Mesothelial cell of epicardium (in vitro differentiated cells): ENCODE measurements around the gene KCNB1. TPM values are rescaled to one million over a fixed set of nuclear protein-coding genes. Genes with fewer than 3 reads are reported as not detected.
A peak's percentile ranks its signal among the peaks of the same experiment; 100 is the strongest.

ENCODE experiments used
- DNase-seq, 2 experiments: peaks; one replicate each; pipeline ENCODE4 v3.0.0; 2021; ENCODE audit warnings: low spot score in 2 of 2; ENCODE audit not compliant: unreplicated experiment in 2 of 2
- H3K27ac Mint-ChIP-seq: 2 replicates; pipeline ENCODE4 v1.8.0; 2021; ENCODE audit warnings: mixed read lengths
- H3K27me3 Mint-ChIP-seq: 2 replicates; pipeline ENCODE4 v1.8.0; 2021; ENCODE audit warnings: low read depth, mixed read lengths
- H3K36me3 Mint-ChIP-seq: 2 replicates; pipeline ENCODE4 v1.8.0; 2021; ENCODE audit warnings: mixed read lengths
- H3K4me1 Mint-ChIP-seq: 2 replicates; pipeline ENCODE4 v1.8.0; 2021; ENCODE audit warnings: mixed read lengths
- H3K4me3 Mint-ChIP-seq: 2 replicates; pipeline ENCODE4 v1.8.0; 2021; ENCODE audit warnings: mild to moderate bottlenecking, moderate library complexity, mixed read lengths
- H3K9me3 Mint-ChIP-seq: 2 replicates; pipeline ENCODE4 v1.8.0; 2021; ENCODE audit warnings: mixed read lengths
- total RNA-seq: library from RNA; stranded (reverse); gene quantifications from 3 replicates; pipeline ENCODE4 v1.2.1, GENCODE V29; 2021
- TF ChIP-seq, protein P1 (sequence below): fragments of 200-600 bp; sonication (generic); IDR thresholded peaks from one replicate; pipeline ENCODE4 v1.5.0; 2021; ENCODE audit warnings: antibody characterized with exemption; ENCODE audit not compliant: unreplicated experiment

The KCNB1 gene
- total RNA-seq, 1 donor from 2014 or later, result 0.51 TPM

DNA sequence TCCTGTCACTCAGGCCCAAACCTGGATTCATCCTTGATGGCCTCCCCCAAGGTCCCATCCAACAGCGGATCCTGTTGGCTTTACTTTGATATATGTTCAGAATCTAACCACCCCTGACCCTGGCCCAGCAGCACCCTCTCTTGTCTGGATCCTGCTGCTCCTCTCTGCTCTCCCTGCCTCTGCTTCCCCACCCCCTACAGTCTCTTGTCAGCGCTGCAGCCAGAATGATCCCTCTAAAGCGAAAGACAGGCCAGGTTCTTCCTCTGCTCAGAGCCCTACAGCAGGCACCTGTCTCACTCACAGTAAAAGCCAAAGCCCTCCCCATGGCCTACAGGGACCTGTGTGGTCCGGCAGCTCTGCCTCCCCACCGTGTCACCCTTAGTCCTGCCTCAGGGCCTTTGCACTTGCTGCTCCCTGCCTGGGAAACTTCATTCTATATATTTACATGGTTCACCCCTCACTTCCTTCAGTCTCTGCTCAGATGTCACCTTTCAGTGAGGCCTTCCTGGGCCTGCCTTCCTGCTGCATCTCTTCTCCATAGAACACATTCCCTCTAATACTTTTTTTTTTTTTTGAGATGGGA lies 37.4 kb upstream of the KCNB1 start:
- peaks cover 54% of the 10 kb centered on the region for H3K36me3 Mint-ChIP-seq
- peak overlapping the region; percentile 7 for H3K27ac Mint-ChIP-seq
- no peaks in the 10 kb centered on the region for H3K4me1 Mint-ChIP-seq
- no peaks in the 10 kb centered on the region for H3K27me3 Mint-ChIP-seq
- no peak for DNase-seq
- TF ChIP-seq, protein P1, sequence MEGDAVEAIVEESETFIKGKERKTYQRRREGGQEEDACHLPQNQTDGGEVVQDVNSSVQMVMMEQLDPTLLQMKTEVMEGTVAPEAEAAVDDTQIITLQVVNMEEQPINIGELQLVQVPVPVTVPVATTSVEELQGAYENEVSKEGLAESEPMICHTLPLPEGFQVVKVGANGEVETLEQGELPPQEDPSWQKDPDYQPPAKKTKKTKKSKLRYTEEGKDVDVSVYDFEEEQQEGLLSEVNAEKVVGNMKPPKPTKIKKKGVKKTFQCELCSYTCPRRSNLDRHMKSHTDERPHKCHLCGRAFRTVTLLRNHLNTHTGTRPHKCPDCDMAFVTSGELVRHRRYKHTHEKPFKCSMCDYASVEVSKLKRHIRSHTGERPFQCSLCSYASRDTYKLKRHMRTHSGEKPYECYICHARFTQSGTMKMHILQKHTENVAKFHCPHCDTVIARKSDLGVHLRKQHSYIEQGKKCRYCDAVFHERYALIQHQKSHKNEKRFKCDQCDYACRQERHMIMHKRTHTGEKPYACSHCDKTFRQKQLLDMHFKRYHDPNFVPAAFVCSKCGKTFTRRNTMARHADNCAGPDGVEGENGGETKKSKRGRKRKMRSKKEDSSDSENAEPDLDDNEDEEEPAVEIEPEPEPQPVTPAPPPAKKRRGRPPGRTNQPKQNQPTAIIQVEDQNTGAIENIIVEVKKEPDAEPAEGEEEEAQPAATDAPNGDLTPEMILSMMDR, result no peak
- H3K4me3 Mint-ChIP-seq, result no peak overlapping the region
- H3K9me3 Mint-ChIP-seq, result peaks cover 7% of the 10 kb centered on the region

DNA sequence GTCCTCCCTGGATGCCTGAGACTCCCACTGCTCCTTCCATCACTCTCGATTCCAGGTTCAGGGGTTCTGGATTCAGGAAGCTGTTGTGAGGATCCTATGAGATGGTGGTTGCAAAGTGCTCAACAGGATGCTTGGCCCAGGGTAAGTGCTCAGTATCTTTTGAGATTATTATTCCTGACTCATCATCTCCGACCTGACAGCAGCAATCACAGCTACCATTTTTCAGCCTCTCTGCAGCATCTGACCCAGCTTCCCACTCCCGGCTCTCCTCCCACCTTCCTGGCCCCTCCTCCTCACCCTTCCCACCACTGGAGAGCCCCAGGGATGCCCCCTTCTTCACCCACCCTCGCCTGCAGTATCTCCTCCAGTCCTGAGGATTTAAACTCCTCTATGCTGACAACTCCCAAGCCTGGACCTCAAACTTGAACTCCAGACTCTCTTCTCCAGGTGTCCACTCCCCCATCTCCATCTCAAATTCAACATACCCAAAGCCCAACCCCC lies 36.8 kb upstream of the KCNB1 start:
- TF ChIP-seq, protein P1, result no peak
- no peak overlapping the region for H3K4me3 Mint-ChIP-seq
- DNase-seq, result no peak
- H3K27ac Mint-ChIP-seq, result peak overlapping the region; percentile 7
- no peaks in the 10 kb centered on the region for H3K4me1 Mint-ChIP-seq
- H3K36me3 Mint-ChIP-seq, result peaks cover 55% of the 10 kb centered on the region
- H3K9me3 Mint-ChIP-seq, result peaks cover 7% of the 10 kb centered on the region
- H3K27me3 Mint-ChIP-seq, result no peaks in the 10 kb centered on the region

DNA sequence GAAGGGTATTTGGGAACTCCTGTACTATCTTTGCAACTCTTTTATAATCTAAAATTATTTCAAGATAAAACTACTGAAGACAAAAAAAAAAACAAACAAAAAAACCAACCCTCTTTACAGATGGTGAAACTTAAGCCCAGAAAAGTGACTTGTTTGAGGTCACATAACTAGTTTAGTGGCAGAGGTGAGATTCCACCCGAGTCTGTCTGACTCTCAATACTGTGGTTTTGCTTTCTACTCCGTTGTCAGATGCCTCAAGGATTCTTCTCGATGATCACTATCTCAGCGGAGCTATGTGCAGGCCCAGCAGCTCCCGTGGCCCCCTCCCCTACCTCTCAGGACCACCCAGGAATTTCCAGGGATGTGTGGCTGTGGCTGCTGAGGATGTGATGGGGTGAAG lies 36.1 kb upstream of the KCNB1 start:
- H3K27me3 Mint-ChIP-seq, result no peaks in the 10 kb centered on the region
- peaks cover 7% of the 10 kb centered on the region for H3K9me3 Mint-ChIP-seq
- no peak overlapping the region for H3K27ac Mint-ChIP-seq
- H3K4me3 Mint-ChIP-seq, result no peak overlapping the region
- TF ChIP-seq, protein P1, result no peak
- no peaks in the 10 kb centered on the region for H3K4me1 Mint-ChIP-seq
- H3K36me3 Mint-ChIP-seq, result peaks cover 54% of the 10 kb centered on the region
- no peak for DNase-seq

- TF ChIP-seq, protein P1, result no peak
- H3K27ac Mint-ChIP-seq, result no peak overlapping the region
- H3K9me3 Mint-ChIP-seq, result peaks cover 7% of the 10 kb centered on the region
- peaks cover 51% of the 10 kb centered on the region for H3K36me3 Mint-ChIP-seq
- no peaks in the 10 kb centered on the region for H3K27me3 Mint-ChIP-seq
- no peak overlapping the region for H3K4me3 Mint-ChIP-seq
- no peak for DNase-seq
- no peaks in the 10 kb centered on the region for H3K4me1 Mint-ChIP-seq
Measured at GRCh38 chr20:49517805-49518100, 35.3 kb upstream of the KCNB1 start.

- Mint-ChIP-seq H3K4me1 (no peaks in the 10 kb centered on the region), H3K4me3 (no peak overlapping the region)
- no peak for DNase-seq
Measured at GRCh38 chr20:49516916-49517804, 34.7 kb upstream of the KCNB1 start.

More at GRCh38 chr20:49516916-49517804, 34.7 kb upstream of the KCNB1 start:
- peaks cover 4% of the 10 kb centered on the region for H3K9me3 Mint-ChIP-seq
- peaks cover 46% of the 10 kb centered on the region for H3K36me3 Mint-ChIP-seq
- H3K27ac Mint-ChIP-seq, result no peak overlapping the region
- H3K27me3 Mint-ChIP-seq, result no peaks in the 10 kb centered on the region
- TF ChIP-seq, protein P1, result no peak
